ENCODE results near the gene DOCK9. TPM values are rescaled to one million over a fixed set of nuclear protein-coding genes. Genes with fewer than 3 reads are reported as not detected.
"Not testable (repeated sequence)": the region's sequence is repeated elsewhere in the genome, so short reads cannot be mapped to it uniquely, and the experiment has no call there.

Gene DOCK9
- total and polyA plus RNA-seq, 7 donors, result 13.8 to 39.5 (median 19.9) TPM

DNA sequence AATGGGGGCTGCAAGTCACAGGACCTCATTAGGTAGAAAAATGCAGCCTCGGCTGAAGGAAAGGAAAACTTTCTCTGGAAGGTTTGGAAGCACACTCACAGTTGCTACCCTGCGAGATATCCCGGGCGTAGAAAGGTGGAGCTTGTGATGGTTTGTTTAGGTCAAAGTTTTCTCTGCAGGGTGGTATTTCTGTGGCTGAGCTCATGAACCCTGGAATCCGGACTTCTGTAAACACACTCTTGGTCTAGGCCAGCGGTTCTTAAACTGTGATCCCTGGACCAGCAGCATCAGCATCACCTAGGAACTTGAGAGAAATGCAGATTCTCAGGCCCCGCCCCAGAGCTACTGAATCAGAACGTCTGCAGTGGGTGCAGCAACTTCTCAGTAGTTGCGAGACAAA is 222.1 kb downstream of the DOCK9 start:
- Histone ChIP-seq H3K27ac (no peak overlapping the region), H3K9me3 (no peaks in the 10 kb centered on the region), H3K4me3 (no peak overlapping the region), H3K27me3 (ENCODE audit: insufficient read depth in 3 of 3, low read length in 2 of 3) (peaks cover 0 to 35% (median 16%) of the 10 kb centered on the region in 3 donors), H3K4me1 (no peaks in the 10 kb centered on the region), H3K36me3 (ENCODE audit: insufficient read depth in 1 of 2, low read depth in 1 of 2) (no peaks in the 10 kb centered on the region)
- ATAC-seq (no peak), DNase-seq (no peak)
- WGBS, 3 donors, result 80 to 87% (median 83%) methylated on average over 9 of the region's 9 CpGs
- intact Hi-C loops (cut with DNase I), result no loop called here
- TF ChIP-seq, protein P1, sequence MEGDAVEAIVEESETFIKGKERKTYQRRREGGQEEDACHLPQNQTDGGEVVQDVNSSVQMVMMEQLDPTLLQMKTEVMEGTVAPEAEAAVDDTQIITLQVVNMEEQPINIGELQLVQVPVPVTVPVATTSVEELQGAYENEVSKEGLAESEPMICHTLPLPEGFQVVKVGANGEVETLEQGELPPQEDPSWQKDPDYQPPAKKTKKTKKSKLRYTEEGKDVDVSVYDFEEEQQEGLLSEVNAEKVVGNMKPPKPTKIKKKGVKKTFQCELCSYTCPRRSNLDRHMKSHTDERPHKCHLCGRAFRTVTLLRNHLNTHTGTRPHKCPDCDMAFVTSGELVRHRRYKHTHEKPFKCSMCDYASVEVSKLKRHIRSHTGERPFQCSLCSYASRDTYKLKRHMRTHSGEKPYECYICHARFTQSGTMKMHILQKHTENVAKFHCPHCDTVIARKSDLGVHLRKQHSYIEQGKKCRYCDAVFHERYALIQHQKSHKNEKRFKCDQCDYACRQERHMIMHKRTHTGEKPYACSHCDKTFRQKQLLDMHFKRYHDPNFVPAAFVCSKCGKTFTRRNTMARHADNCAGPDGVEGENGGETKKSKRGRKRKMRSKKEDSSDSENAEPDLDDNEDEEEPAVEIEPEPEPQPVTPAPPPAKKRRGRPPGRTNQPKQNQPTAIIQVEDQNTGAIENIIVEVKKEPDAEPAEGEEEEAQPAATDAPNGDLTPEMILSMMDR (IDR thresholded peaks at IDR 0.05), result no peak

DNA sequence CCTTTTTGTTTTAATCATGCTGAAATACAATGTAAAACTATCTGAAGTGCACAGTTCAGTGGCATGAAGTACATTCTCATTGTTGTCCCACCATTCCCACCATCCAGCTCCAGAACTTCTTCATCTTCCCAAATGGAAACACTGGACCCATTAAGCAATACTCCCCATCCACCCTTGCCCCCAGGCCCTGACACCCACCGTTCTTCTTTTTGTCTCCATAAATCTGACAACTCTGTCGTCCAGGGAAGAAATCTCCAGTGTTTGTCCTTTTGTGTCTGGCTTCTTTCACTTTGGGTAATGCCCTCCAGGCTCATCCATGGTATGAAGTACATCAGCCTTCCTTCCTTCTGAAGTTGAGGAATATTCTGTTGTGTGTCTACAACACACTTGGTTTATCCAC is 222.7 kb downstream of the DOCK9 start:
- H3K9me3 ChIP-seq, result no peaks in the 10 kb centered on the region
- H3K4me3 ChIP-seq, result no peak overlapping the region
- intact Hi-C loops (cut with DNase I), result no loop called here
- ATAC-seq, result no peak
- no peak for DNase-seq
- H3K36me3 ChIP-seq (ENCODE audit: insufficient read depth in 1 of 2, low read depth in 1 of 2), result no peaks in the 10 kb centered on the region
- no peak overlapping the region for H3K27ac ChIP-seq
- peaks cover 0 to 40% (median 16%) of the 10 kb centered on the region in 3 donors for H3K27me3 ChIP-seq (ENCODE audit: insufficient read depth in 3 of 3, low read length in 2 of 3)
- WGBS, 3 donors, result 54 to 59% (median 59%) methylated on average over 2 of the region's 2 CpGs
- no peaks in the 10 kb centered on the region for H3K4me1 ChIP-seq
- TF ChIP-seq, protein P1 (IDR thresholded peaks at IDR 0.05), result no peak

DNA sequence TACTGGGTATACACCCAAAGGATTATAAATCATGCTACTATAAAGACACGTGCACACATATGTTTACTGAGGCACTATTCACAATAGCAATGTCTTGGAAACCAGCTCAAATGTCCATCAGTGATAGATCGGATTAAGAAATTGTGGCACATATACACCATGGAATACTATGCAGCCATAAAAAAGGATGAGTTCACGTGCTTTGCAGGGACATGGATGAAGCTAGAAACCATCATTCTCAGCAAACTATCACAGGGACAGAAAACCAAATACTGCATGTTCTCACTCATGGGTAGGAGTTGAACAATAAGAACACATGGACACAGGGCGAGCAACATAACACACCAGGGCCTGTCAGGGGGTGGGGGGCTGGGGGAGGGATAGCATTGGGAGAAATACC is 223.4 kb downstream of the DOCK9 start:
- ATAC-seq; H3K4me3 ChIP-seq; intact Hi-C loops (cut with DNase I); H3K9me3 ChIP-seq; H3K27ac ChIP-seq; H3K36me3 ChIP-seq (ENCODE audit: insufficient read depth in 1 of 2, low read depth in 1 of 2); H3K4me1 ChIP-seq; DNase-seq: not testable (repeated sequence)
- peaks cover 0 to 40% (median 16%) of the 10 kb centered on the region in 3 donors for H3K27me3 ChIP-seq (ENCODE audit: insufficient read depth in 3 of 3, low read length in 2 of 3)
- 93 to 96% (median 94%) methylated on average over 4 of the region's 4 CpGs for WGBS, 3 donors

DNA sequence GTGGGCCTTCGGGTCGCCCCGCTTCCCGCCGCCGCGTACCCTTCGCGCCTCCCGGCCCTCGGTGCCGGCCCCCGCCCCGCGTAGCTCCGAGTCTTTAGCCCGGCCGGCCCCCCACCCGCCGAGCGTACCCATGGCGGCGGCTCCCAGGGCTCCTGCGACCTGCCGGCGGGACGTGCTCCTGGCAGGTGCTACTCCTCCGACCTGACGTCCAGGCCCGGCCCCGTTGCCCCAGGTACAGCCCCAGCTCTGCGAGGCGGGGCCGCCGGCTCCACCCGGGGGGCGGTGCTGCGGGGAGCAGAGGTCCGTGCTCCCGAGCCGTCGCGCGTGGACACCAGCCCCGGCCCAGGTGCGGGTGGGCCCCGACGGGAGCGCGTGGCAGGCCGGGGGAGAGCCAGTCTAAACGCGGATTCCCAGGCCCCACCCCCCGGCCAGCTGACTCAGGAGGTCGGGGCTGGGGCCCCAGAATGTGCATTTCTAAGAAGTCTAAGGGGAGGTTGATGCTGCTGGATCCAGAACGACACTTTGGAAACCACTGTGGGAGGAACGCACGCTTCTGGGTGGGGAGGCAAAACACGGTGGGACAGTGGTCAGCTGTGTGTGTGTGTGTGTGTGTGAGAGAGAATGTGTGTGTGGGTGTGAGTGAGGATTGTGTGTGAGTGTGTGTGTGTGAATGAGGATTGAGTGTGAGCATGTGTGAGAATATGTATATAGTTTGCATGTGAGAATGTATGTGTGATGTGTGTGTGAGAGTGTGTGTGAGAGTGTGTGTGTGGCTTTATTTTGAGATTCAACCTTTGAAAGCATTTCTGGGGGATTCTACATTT is 225.2 kb downstream of the DOCK9 start, which contains the start of gene SLC15A1:
Gene SLC15A1, minus strand, starts transcription at position 206 of the 824 bp plus-strand sequence. Its CDS starts 74 bp downstream, at position 132.
- peak within 1 kb of the TSS; percentile 45 for H3K4me3 ChIP-seq
- TF ChIP-seq, protein P1 (IDR thresholded peaks at IDR 0.05), result no peak
- peaks cover 0 to 40% (median 16%) of the 10 kb centered on the region in 3 donors for H3K27me3 ChIP-seq (ENCODE audit: insufficient read depth in 3 of 3, low read length in 2 of 3)
- no peak within 1 kb of the TSS for H3K27ac ChIP-seq
- intact Hi-C loops (cut with DNase I), result no loop called here
- DNase-seq (no peak), ATAC-seq (no peak)
- H3K9me3 ChIP-seq, result no peaks in the 10 kb centered on the region
- 7 to 10% (median 7%) methylated on average over 34 to 59 of the region's 59 CpGs for WGBS, 3 donors
- no peaks in the 10 kb centered on the region for H3K36me3 ChIP-seq (ENCODE audit: insufficient read depth in 1 of 2, low read depth in 1 of 2)
- H3K4me1 ChIP-seq, result no peaks in the 10 kb centered on the region

DNA sequence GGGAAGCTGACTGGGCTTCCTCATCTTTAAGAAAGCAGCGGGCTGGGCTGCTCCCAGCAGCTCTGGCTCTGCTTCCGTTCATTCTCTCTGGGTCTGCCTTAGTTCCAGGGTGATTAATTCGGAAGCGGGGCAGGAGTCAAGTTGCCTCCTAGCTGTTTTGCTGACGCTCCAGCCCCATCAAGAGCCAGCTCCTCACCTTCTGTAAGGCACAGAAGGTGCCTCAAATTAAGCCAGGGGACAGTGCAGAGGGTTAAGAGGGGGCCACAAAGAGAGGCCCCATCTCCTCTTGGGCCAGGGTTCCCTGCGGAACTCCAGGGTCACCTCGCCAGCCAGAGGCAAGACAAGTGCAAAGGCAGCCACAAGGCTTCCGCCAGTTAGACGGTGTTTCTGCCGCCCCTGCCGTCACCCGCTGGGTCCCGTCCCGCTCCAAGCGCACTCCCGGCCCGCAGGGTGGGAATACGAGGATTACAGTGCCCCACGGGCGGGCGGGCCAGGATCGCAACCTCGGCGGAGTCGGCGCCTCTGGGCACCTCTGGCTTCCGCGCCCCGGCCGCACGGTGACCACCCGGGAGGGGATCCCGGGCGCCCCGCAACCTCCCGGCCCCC is 225.9 kb downstream of the DOCK9 start:
- Histone ChIP-seq H3K4me1 (no peaks in the 10 kb centered on the region), H3K36me3 (ENCODE audit: insufficient read depth in 1 of 2, low read depth in 1 of 2) (no peaks in the 10 kb centered on the region), H3K27me3 (ENCODE audit: insufficient read depth in 3 of 3, low read length in 2 of 3) (peaks cover 0 to 40% (median 16%) of the 10 kb centered on the region in 3 donors), H3K9me3 (no peaks in the 10 kb centered on the region), H3K4me3 (peak overlapping the region; percentile 45), H3K27ac (no peak overlapping the region)
- no peak for ATAC-seq
- DNase-seq, result no peak
- intact Hi-C loops (cut with DNase I), result no loop called here
- TF ChIP-seq, protein P1 (IDR thresholded peaks at IDR 0.05), result no peak
- WGBS, 3 donors, result 1 to 2% (median 1%) methylated on average over 28 to 36 of the region's 36 CpGs
